ENCODE data around the gene CYFIP2.

Gene CYFIP2

GRCh38 chr5:157311595-157311994 is 45.7 kb downstream of the CYFIP2 start:
- no peak for ATAC-seq
- TF ChIP-seq, protein P1, sequence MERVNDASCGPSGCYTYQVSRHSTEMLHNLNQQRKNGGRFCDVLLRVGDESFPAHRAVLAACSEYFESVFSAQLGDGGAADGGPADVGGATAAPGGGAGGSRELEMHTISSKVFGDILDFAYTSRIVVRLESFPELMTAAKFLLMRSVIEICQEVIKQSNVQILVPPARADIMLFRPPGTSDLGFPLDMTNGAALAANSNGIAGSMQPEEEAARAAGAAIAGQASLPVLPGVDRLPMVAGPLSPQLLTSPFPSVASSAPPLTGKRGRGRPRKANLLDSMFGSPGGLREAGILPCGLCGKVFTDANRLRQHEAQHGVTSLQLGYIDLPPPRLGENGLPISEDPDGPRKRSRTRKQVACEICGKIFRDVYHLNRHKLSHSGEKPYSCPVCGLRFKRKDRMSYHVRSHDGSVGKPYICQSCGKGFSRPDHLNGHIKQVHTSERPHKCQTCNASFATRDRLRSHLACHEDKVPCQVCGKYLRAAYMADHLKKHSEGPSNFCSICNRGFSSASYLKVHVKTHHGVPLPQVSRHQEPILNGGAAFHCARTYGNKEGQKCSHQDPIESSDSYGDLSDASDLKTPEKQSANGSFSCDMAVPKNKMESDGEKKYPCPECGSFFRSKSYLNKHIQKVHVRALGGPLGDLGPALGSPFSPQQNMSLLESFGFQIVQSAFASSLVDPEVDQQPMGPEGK (CRISPR knock-in tag; IDR thresholded peaks at IDR 0.05; ENCODE audit: borderline replicate concordance) = no peak
- TF ChIP-seq, protein P2, sequence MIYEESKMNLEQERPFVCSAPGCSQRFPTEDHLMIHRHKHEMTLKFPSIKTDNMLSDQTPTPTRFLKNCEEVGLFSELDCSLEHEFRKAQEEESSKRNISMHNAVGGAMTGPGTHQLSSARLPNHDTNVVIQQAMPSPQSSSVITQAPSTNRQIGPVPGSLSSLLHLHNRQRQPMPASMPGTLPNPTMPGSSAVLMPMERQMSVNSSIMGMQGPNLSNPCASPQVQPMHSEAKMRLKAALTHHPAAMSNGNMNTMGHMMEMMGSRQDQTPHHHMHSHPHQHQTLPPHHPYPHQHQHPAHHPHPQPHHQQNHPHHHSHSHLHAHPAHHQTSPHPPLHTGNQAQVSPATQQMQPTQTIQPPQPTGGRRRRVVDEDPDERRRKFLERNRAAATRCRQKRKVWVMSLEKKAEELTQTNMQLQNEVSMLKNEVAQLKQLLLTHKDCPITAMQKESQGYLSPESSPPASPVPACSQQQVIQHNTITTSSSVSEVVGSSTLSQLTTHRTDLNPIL (CRISPR knock-in tag; IDR thresholded peaks at IDR 0.05; ENCODE audit: low read depth) = no peak
- TF ChIP-seq TSHZ2 (CRISPR knock-in tag; IDR thresholded peaks at IDR 0.05) (no peak), GLIS3 (CRISPR knock-in tag; IDR thresholded peaks at IDR 0.05) (no peak), ZNF8 (CRISPR knock-in tag; IDR thresholded peaks at IDR 0.05) (no peak), ZC3H10 (CRISPR knock-in tag; IDR thresholded peaks at IDR 0.05) (no peak), SNAI2 (CRISPR knock-in tag; IDR thresholded peaks at IDR 0.05) (no peak), BACH2 (CRISPR knock-in tag; IDR thresholded peaks at IDR 0.05; ENCODE audit: borderline replicate concordance) (no peak), ZNF70 (CRISPR knock-in tag; IDR thresholded peaks at IDR 0.05) (no peak), ZFP3 (CRISPR knock-in tag; IDR thresholded peaks at IDR 0.05) (no peak), ESRRG (CRISPR knock-in tag; IDR thresholded peaks at IDR 0.05) (no peak), OSR1 (CRISPR knock-in tag; IDR thresholded peaks at IDR 0.05) (no peak), RARB (CRISPR knock-in tag; IDR thresholded peaks at IDR 0.05) (no peak), ZFP30 (CRISPR knock-in tag; IDR thresholded peaks at IDR 0.05) (no peak), ZNF565 (CRISPR knock-in tag; conservative IDR thresholded peaks at IDR 0.05; ENCODE audit: low read depth) (no peak), PPARA (CRISPR knock-in tag; IDR thresholded peaks at IDR 0.05; ENCODE audit: borderline replicate concordance) (no peak), TCF4 (CRISPR knock-in tag; IDR thresholded peaks at IDR 0.05; ENCODE audit: borderline replicate concordance) (no peak)
- TF ChIP-seq, protein P3, sequence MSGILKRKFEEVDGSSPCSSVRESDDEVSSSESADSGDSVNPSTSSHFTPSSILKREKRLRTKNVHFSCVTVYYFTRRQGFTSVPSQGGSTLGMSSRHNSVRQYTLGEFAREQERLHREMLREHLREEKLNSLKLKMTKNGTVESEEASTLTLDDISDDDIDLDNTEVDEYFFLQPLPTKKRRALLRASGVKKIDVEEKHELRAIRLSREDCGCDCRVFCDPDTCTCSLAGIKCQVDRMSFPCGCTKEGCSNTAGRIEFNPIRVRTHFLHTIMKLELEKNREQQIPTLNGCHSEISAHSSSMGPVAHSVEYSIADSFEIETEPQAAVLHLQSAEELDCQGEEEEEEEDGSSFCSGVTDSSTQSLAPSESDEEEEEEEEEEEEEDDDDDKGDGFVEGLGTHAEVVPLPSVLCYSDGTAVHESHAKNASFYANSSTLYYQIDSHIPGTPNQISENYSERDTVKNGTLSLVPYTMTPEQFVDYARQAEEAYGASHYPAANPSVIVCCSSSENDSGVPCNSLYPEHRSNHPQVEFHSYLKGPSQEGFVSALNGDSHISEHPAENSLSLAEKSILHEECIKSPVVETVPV (CRISPR knock-in tag; IDR thresholded peaks at IDR 0.05) = no peak

DNA sequence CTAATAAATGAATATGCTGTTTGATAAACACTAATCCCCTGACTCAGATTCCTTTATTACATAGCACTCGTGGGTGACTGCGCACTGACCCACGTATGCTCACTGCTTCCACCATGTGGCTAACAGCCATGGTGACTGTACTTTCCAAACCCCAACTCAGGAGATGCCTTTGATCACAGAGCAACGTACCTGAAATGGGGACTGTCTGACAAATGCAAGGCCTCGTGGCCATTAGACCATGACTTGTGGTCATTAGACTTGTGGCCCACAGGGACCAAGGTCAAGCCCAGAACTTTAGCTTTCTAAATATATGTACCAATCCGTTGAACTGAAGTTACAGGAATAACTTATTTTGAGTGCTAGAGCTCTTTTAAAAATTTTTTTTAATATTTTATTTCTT is 46.6 kb downstream of the CYFIP2 start:
- peak; percentile 96 for ATAC-seq
- TF ChIP-seq ISL1 (CRISPR knock-in tag; IDR thresholded peaks at IDR 0.05) (no peak), OSR1 (CRISPR knock-in tag; IDR thresholded peaks at IDR 0.05) (no peak), ZC3H10 (CRISPR knock-in tag; IDR thresholded peaks at IDR 0.05) (no peak), CSDC2 (CRISPR knock-in tag; IDR thresholded peaks at IDR 0.05) (no peak), PPARA (CRISPR knock-in tag; IDR thresholded peaks at IDR 0.05; ENCODE audit: borderline replicate concordance) (no peak), ZFP30 (CRISPR knock-in tag; IDR thresholded peaks at IDR 0.05) (no peak), ZNF70 (CRISPR knock-in tag; IDR thresholded peaks at IDR 0.05) (no peak), TOX (CRISPR knock-in tag; IDR thresholded peaks at IDR 0.05; ENCODE audit: borderline replicate concordance) (no peak), RARB (CRISPR knock-in tag; IDR thresholded peaks at IDR 0.05) (no peak), GLIS3 (CRISPR knock-in tag; IDR thresholded peaks at IDR 0.05) (no peak), BACH2 (CRISPR knock-in tag; IDR thresholded peaks at IDR 0.05; ENCODE audit: borderline replicate concordance) (no peak), ESRRG (CRISPR knock-in tag; IDR thresholded peaks at IDR 0.05) (no peak), ZNF565 (CRISPR knock-in tag; conservative IDR thresholded peaks at IDR 0.05; ENCODE audit: low read depth) (no peak), TCF4 (CRISPR knock-in tag; IDR thresholded peaks at IDR 0.05; ENCODE audit: borderline replicate concordance) (no peak), TSHZ2 (CRISPR knock-in tag; IDR thresholded peaks at IDR 0.05) (no peak), SNAI2 (CRISPR knock-in tag; IDR thresholded peaks at IDR 0.05) (no peak)
- TF ChIP-seq, protein P1 (CRISPR knock-in tag; IDR thresholded peaks at IDR 0.05; ENCODE audit: borderline replicate concordance) = no peak
- TF ChIP-seq, protein P3 (CRISPR knock-in tag; IDR thresholded peaks at IDR 0.05) = no peak
- TF ChIP-seq, protein P2 (CRISPR knock-in tag; IDR thresholded peaks at IDR 0.05; ENCODE audit: low read depth) = no peak

Measured in SK-N-SH treated with all-trans-retinoic acid at 6 μM for 48 hours (cell line).